Body of pancreas (tissue), 4 donors: ENCODE data around the gene ACTG1. TPM values are rescaled to one million over a fixed set of nuclear protein-coding genes. Genes with fewer than 3 reads are reported as not detected.

Experiments
- ATAC-seq: fragments of 150-250 bp; one replicate; pipeline ENCODE4 v1.9.1; 2016
- DNase-seq, 4 donors: peaks; one replicate each; pipeline ENCODE4 v3.0.0-alpha.2; 2019
- H3K27ac ChIP-seq, 4 donors: fragments of 200-600 bp; sonication (generic); 1 replicate in 3 of 4; 2 replicates in 1 of 4; pipeline versions ENCODE4 v1.5.1 to v1.6.1; 2016 to 2019; ENCODE audit warnings: mild to moderate bottlenecking in 1 of 4, mixed read lengths in 1 of 4, moderate library complexity in 1 of 4
- H3K27me3 ChIP-seq, 2 donors: fragments of 200-600 bp; sonication (generic); one replicate each; pipeline ENCODE4 v1.6.0; 2016; ENCODE audit warnings: mild to moderate bottlenecking in 1 of 2
- H3K36me3 ChIP-seq, 2 donors: fragments of 200-600 bp; sonication (generic); replicated peaks in 1 of 2; 2 replicates each; pipeline ENCODE4 v1.5.1; 2016; ENCODE audit warnings: low read depth in 2 of 2; ENCODE audit not compliant: insufficient read depth in 1 of 2
- H3K4me1 ChIP-seq: fragments of 200-600 bp; sonication (generic); one replicate; pipeline ENCODE4 v1.6.0; 2016
- H3K4me3 ChIP-seq, 2 donors: fragments of 200-600 bp; sonication (generic); 1 replicate in 1 of 2; 2 replicates in 1 of 2; pipeline ENCODE4 v1.5.1; 2016 to 2019
- H3K9me3 ChIP-seq, 3 donors: fragments of 200-600 bp; sonication (generic); 1 replicate in 2 of 3; 2 replicates in 1 of 3; pipeline ENCODE4 v1.5.1; 2016
- CTCF ChIP-seq, 7 experiments: fragments of 450-650 bp in 4 of 7; fragments of 200-600 bp in 3 of 7; sonication (generic) in 3 of 7; IDR thresholded peaks; one replicate each; pipeline ENCODE4 v1.5.1; 2016 to 2019; ENCODE audit warnings: antibody characterized with exemption in 7 of 7
- POLR2A ChIP-seq, 3 donors: fragments of 450-650 bp; IDR thresholded peaks; one replicate each; pipeline ENCODE4 v1.6.1; 2016; ENCODE audit warnings: antibody characterized with exemption in 3 of 3, mild to moderate bottlenecking in 2 of 3
- WGBS, 2 donors: methylation state at CpG; one replicate each; pipeline ENCODE4 v1.1.5; 2017; 5-methylcytosine and 5-hydroxymethylcytosine counted together
- intact Hi-C: fragments of 100-400 bp; cut with DNase I; formaldehyde crosslinking; loops from one replicate; pipeline ENCODE4 v1.15.1; 2023
- total RNA-seq, 2 donors: library from RNA; depleted of rRNA; stranded (reverse); fragments of >200 nt; gene quantifications; one replicate each; pipeline ENCODE4 v1.1.0, GENCODE V29; 2016

ACTG1 gene
- total RNA-seq, 2 donors from 2014 or later, result 1,634 to 1,790 TPM

GRCh38 chr17:81480140-81481072, 32.2 kb downstream of the ACTG1 start:
- intact Hi-C loops, result loop anchor here (5.0 to 10.0 kb wide), 2 partner anchors 196 to 228 kb away; no protein-coding TSS in a partner anchor
- WGBS, 2 donors, result 57 to 64% methylated on average over 15 to 21 of the region's 21 CpGs
- TF ChIP-seq POLR2A (IDR thresholded peaks at IDR 0.05) (no peak), CTCF (IDR thresholded peaks at IDR 0.05) (no peak)
- Histone ChIP-seq H3K4me1 (peaks cover 46% of the 10 kb centered on the region), H3K9me3 (no peaks in the 10 kb centered on the region), H3K27ac (no peak overlapping the region), H3K27me3 (no peaks in the 10 kb centered on the region), H3K4me3 (no peak overlapping the region), H3K36me3 (no peaks in the 10 kb centered on the region)
- DNase-seq, result peak in 3 of 4 donors; percentile 27 to 43 (median 38)
- no peak for ATAC-seq

GRCh38 chr17:81479175-81480071, 33.2 kb downstream of the ACTG1 start:
- DNase-seq (no peak), ATAC-seq (no peak)
- Histone ChIP-seq H3K36me3 (no peaks in the 10 kb centered on the region), H3K4me3 (no peak overlapping the region), H3K27me3 (no peaks in the 10 kb centered on the region), H3K4me1 (peaks cover 43% of the 10 kb centered on the region), H3K9me3 (no peaks in the 10 kb centered on the region), H3K27ac (no peak overlapping the region)
- TF ChIP-seq CTCF (IDR thresholded peaks at IDR 0.05) (no peak), POLR2A (IDR thresholded peaks at IDR 0.05) (no peak)
- intact Hi-C loops, result loop anchor here (5.0 to 10.0 kb wide), 3 partner anchors 75 to 227 kb away; no protein-coding TSS in a partner anchor
- WGBS, 2 donors, result 84 to 90% methylated on average over 18 to 20 of the region's 20 CpGs

- intact Hi-C loops, result loop anchor here (10.0 kb wide), 1 partner anchor 73 kb away; no protein-coding TSS in a partner anchor
- 94 to 96% methylated on average over 19 to 20 of the region's 20 CpGs for WGBS, 2 donors
- no peak for TF ChIP-seq CTCF (IDR thresholded peaks at IDR 0.05)
- no peak for TF ChIP-seq POLR2A (IDR thresholded peaks at IDR 0.05)
These were observed 34.5 kb downstream of the ACTG1 start for GRCh38 chr17:81478119-81478518.

GRCh38 chr17:81477173-81477572, 35.4 kb downstream of the ACTG1 start:
- intact Hi-C loops, result loop anchor here (10.0 kb wide), 1 partner anchor 72 kb away; no protein-coding TSS in a partner anchor
- H3K27ac ChIP-seq, result no peak overlapping the region
- ATAC-seq (no peak), DNase-seq (no peak)
- H3K36me3 ChIP-seq, result no peaks in the 10 kb centered on the region
- H3K9me3 ChIP-seq, result no peaks in the 10 kb centered on the region
- 73 to 88% methylated on average over 5 to 7 of the region's 7 CpGs for WGBS, 2 donors
- H3K4me1 ChIP-seq, result peaks cover 35% of the 10 kb centered on the region
- no peak overlapping the region for H3K4me3 ChIP-seq
- TF ChIP-seq POLR2A (IDR thresholded peaks at IDR 0.05), result no peak
- no peak for TF ChIP-seq CTCF (IDR thresholded peaks at IDR 0.05)
- H3K27me3 ChIP-seq, result no peaks in the 10 kb centered on the region

More at GRCh38 chr17:81478119-81478518, 34.5 kb downstream of the ACTG1 start:
- Histone ChIP-seq H3K27ac (no peak overlapping the region), H3K27me3 (no peaks in the 10 kb centered on the region), H3K9me3 (no peaks in the 10 kb centered on the region), H3K4me1 (peaks cover 34% of the 10 kb centered on the region), H3K4me3 (no peak overlapping the region), H3K36me3 (no peaks in the 10 kb centered on the region)
- DNase-seq (no peak), ATAC-seq (no peak)
